Activated CD4-positive, alpha-beta T cell treated with anti-CD3 and anti-CD28 coated beads, Interleukin-2, amount 50 U/mL, for 48 hours (primary cell): ENCODE measurements around the gene GATD1.
"Not testable (repeated sequence)": the region's sequence is repeated elsewhere in the genome, so short reads cannot be mapped to it uniquely, and the experiment has no call there.

Source experiments
- DNase-seq, 2 experiments: peaks; one replicate each; pipeline ENCODE4 v3.0.0-alpha.2; 2020

GATD1 gene

DNA sequence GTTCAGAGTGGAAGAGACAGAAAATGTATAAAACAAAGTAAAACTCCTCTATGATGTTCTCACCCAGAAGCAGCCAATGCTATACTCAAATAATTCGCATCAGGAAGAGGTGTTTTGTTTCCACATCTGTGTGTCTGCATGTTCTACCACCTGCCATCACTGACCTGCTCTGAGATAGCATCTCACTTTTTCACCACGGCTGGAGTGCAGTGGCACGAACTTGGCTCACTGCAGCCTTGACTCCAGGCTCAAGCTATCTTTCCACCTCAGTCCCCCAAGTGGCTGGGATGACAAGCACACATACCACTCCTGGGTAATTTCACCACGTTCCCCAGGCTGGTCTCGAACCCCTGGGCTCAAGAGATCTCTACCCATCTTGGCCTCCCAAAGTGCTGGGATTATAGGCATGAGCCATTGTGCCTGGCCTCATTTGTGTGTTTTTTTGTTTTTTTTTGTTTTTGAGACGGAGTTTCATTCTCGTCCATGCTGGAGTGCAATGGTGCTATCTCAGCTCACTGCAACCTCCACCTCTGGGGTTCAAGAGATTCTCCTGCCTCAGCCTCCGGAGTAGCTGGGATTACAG lies 15.7 kb downstream of the GATD1 start:
- DNase-seq = no peak

- no peak for DNase-seq
These were observed 17.1 kb downstream of the GATD1 start for GRCh38 chr11:760236-760635.

- DNase-seq = no peak
These were observed 27.6 kb downstream of the GATD1 start for GRCh38 chr11:749731-750130.

- DNase-seq = no peak
These were observed 29.3 kb downstream of the GATD1 start for GRCh38 chr11:748007-748359.

- peak; percentile 92 to 94 for DNase-seq
These were observed 29.9 kb downstream of the GATD1 start, which contains the start of gene TALDO1 for GRCh38 chr11:747158-748006. TSS of gene TALDO1 (plus strand) at chr11:747464. CDS start at chr11:747482, 18 bp downstream.

DNA sequence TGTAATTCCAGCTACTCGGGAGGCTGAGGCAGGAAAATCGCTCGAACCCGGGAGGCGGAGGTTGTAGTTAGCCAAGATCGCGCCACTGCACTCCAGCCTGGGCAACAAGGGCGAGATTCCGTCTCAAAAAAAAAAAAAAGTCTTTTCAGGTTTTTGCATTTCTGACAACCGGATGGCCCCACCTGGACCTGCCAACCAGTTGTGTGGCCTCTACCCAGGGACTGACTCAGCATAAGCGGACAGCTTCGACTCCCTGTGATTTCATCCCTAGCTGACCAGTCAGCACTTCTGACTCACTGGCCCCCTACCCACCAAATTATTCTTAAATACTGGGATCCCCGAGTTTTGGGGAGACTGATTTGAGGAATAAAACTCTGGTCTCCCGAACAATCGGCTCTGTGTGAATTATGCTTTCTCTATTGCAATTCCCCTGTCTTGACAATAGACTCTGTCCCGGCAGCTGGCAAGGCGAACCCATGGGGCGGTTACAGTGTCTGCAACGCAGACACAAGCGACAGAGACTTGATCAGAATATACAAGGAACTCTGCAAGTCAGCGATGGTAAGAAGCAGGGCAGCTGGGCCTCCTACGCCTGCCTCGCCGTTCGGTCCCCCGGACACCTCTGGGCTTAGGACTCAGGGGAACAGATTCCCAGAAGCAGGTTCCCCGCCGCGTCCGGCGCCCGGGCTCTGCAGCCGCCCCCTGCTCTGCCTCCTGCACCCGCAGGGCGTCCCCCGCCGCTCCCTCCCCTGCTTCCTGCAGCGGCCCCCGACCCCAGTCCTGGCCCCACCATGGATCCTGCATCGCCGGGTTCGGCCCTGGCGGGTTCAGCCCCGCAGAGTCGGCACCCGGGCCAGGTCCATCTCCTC lies 30.8 kb downstream of the GATD1 start:
- DNase-seq = peak; percentile 39 to 49

GRCh38 chr11:745428-745827 lies 31.9 kb downstream of the GATD1 start:
- DNase-seq = no peak

GRCh38 chr11:742571-743201 lies 34.6 kb downstream of the GATD1 start:
- no peak for DNase-seq

- no peak for DNase-seq
These were observed 35.1 kb downstream of the GATD1 start for GRCh38 chr11:742156-742546.

GRCh38 chr11:737899-738298 lies 39.4 kb downstream of the GATD1 start:
- not testable (repeated sequence) for DNase-seq

- no peak for DNase-seq
These were observed 39.9 kb downstream of the GATD1 start for GRCh38 chr11:737366-737765.

DNA sequence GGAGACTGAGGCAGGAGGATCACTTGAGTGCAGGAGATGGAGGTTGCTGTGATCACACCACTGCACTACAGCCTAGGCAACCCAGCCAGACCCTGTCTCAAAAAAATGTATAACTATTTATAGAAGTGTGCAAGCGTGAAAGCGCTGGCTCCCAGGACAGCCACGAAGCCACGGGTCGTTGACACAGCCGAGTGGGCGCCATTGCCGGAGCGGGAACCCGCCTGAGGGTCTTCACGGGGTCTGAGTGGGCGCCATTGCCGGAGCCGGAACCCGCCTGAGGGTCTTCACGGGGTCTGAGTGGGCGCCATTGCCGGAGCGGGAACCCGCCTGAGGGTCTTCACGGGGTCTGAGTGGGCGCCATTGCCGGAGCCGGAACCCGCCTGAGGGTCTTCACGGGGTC lies 42.7 kb downstream of the GATD1 start:
- DNase-seq = not testable (repeated sequence)

GRCh38 chr11:733072-733471 lies 44.2 kb downstream of the GATD1 start:
- no peak for DNase-seq

DNA sequence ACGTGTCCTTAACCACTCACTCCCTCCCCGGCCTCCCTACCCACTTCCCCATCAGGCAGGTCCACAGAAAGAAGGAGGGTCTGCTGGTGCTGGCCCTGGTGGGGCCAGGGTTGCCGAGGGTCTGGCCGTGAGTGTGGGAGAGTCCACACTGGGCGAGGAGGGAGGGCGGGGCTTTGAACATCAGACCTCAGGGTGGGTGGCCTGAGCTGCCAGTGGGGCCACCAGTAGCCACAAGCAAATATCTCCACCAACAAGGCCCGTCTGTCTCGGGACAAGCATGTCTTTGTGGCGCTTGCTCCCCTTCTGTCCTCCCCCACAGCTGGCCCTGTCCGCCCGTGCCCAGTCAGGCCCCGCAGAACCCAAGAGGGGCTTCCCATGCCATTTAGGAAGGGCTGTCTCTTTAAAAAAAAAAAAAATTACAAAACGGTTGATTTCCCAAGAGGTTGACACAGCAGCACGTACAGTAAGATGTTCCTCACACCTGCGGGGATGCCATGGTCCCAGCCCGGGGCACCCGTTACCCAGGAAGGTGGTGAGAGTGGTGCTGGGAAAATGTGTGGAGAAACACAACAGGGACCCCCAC lies 47.7 kb downstream of the GATD1 start:
- no peak for DNase-seq

DNA sequence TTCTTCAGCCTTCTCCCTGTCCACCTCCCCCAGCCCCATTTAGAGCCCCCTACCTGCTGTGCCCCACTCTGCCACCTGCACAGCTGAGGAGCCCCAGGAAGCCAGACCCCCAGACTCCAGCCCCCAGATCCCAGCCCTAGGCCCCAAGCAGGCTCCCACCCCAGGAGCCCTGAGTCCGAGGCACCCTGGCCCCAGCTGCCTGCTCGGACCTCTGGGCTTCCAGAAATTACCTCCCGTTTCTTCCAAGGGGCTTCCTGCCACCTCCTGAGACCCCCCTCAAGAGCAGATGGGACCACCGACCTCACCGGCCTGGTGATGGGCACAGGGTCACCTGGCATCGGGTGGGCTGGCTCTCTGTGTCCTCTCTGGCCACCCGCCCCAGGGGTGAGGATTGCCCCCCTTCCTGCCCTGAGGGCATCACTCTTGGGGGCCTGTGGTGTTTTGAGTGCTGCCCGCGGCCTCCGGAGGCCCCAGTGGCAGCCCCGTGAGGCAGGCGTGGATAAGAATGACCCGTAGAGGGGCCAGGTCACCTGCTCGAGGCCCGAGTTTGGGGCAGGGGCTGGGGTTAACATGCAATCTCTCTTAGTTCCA lies 48.3 kb downstream of the GATD1 start:
- DNase-seq = no peak

- peak; percentile 87 to 90 for DNase-seq
These were observed 49.2 kb downstream of the GATD1 start for GRCh38 chr11:727859-728748.

- DNase-seq = no peak
These were observed 50.0 kb downstream of the GATD1 start for GRCh38 chr11:727281-727701.

DNA sequence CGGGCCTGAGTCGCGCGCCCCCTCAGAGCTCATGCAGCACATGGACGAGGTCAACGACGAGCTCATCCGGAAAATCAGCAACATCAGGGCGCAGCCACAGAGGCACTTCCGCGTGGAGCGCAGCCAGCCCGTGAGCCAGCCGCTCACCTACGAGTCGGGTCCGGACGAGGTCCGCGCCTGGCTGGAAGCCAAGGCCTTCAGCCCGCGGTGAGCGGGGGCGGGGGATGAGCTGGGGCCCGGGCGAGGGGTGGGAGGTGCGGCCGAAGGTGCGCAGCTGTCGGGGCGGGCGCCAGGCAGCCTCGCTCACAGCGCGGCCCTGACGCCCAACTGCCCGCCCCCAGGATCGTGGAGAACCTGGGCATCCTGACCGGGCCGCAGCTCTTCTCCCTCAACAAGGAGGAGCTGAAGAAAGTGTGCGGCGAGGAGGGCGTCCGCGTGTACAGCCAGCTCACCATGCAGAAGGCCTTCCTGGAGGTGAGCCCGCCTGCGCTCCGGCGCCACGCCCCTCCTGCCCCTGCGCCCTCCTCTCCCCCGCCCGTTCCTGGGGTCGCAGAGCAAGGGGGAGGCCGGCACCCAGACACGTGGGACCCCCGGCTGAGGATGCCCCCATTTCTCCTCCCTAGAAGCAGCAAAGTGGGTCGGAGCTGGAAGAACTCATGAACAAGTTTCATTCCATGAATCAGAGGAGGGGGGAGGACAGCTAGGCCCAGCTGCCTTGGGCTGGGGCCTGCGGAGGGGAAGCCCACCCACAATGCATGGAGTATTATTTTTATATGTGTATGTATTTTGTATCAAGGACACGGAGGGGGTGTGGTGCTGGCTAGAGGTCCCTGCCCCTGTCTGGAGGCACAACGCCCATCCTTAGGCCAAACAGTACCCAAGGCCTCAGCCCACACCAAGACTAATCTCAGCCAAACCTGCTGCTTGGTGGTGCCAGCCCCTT lies 50.7 kb downstream of the GATD1 start:
- peak; percentile 53 to 59 for DNase-seq

- DNase-seq = no peak
These were observed 51.6 kb downstream of the GATD1 start for GRCh38 chr11:725624-726202.
